Naive thymus-derived CD4-positive, alpha-beta T cell (primary cell): ENCODE results near the gene DUOXA1. TPM values are rescaled to one million over a fixed set of nuclear protein-coding genes. Genes with fewer than 3 reads are reported as not detected.

Experiments used
- ATAC-seq: fragments of 150-1000 bp; cut with Tn5 transposase; 2 replicates; pipeline ENCODE4 v1.10.0; 2021; ENCODE audit warnings: mild to moderate bottlenecking, moderate library complexity
- CTCF ChIA-PET: fragments of 350-600 bp; sonication (Branson Sonifier 250); formaldehyde crosslinking; loops from one replicate; lab custom pipeline; 2021; ENCODE audit warnings: antibody characterized with exemption; lab: Charles Lee
- POLR2A ChIA-PET: fragments of 350-600 bp; sonication (Branson Sonifier 250); formaldehyde crosslinking; loops from one replicate; lab custom pipeline; 2021; ENCODE audit warnings: antibody characterized with exemption, inconsistent platforms; lab: Charles Lee
- DNase-seq, 9 donors: peaks; one replicate each; pipeline versions ENCODE4 v3.0.0 to v3.0.0-alpha.2; 2020 to 2022; ENCODE audit warnings: mixed read lengths in 1 of 9
- H3K27ac ChIP-seq: one replicate; pipeline ENCODE4 v1.7.0; 2013; ENCODE audit warnings: mild to moderate bottlenecking, low read depth, low read length, moderate library complexity
- H3K27me3 ChIP-seq, 2 donors: one replicate each; pipeline ENCODE4 v1.7.0; 2013; ENCODE audit warnings: low read length in 2 of 2, mild to moderate bottlenecking in 2 of 2, moderate library complexity in 2 of 2; ENCODE audit not compliant: control insufficient read depth in 2 of 2, insufficient read depth in 2 of 2
- H3K36me3 ChIP-seq, 3 experiments: 1 replicate in 2 of 3; 2 replicates in 1 of 3; pipeline ENCODE4 v1.7.0; 2013; ENCODE audit warnings: low read length in 3 of 3, mild to moderate bottlenecking in 3 of 3, moderate library complexity in 1 of 3; ENCODE audit not compliant: insufficient read depth in 3 of 3, control insufficient read depth in 2 of 3
- H3K4me1 ChIP-seq, 2 donors: one replicate each; pipeline ENCODE4 v1.7.0; 2013; ENCODE audit warnings: low read length in 2 of 2, mild to moderate bottlenecking in 2 of 2, moderate library complexity in 1 of 2; ENCODE audit not compliant: control insufficient read depth in 2 of 2, insufficient read depth in 2 of 2
- H3K4me3 ChIP-seq: 2 replicates; pipeline ENCODE4 v1.7.0; 2013; ENCODE audit warnings: mild to moderate bottlenecking, low read length
- H3K9me3 ChIP-seq, 3 experiments: 1 replicate in 2 of 3; 2 replicates in 1 of 3; pipeline ENCODE4 v1.7.0; 2013; ENCODE audit warnings: low read length in 3 of 3; ENCODE audit not compliant: control insufficient read depth in 2 of 3
- H3K27ac Mint-ChIP-seq, 9 donors: one replicate each; pipeline ENCODE4 v1.8.0; 2020 to 2022; ENCODE audit warnings: mixed read lengths in 9 of 9, mild to moderate bottlenecking in 8 of 9, moderate library complexity in 5 of 9, inconsistent platforms in 2 of 9
- H3K27me3 Mint-ChIP-seq, 5 donors: one replicate each; pipeline ENCODE4 v1.8.0; 2021 to 2022; ENCODE audit warnings: mixed read lengths in 5 of 5, mild to moderate bottlenecking in 1 of 5
- H3K36me3 Mint-ChIP-seq, 5 donors: one replicate each; pipeline ENCODE4 v1.8.0; 2020 to 2022; ENCODE audit warnings: mixed read lengths in 5 of 5, mild to moderate bottlenecking in 3 of 5, inconsistent platforms in 1 of 5
- H3K4me1 Mint-ChIP-seq, 7 donors: one replicate each; pipeline ENCODE4 v1.8.0; 2020 to 2022; ENCODE audit warnings: mixed read lengths in 7 of 7, mild to moderate bottlenecking in 3 of 7, inconsistent platforms in 1 of 7
- H3K4me3 Mint-ChIP-seq, 10 donors: one replicate each; pipeline ENCODE4 v1.8.0; 2020 to 2022; ENCODE audit warnings: mild to moderate bottlenecking in 10 of 10, mixed read lengths in 10 of 10, moderate library complexity in 6 of 10, inconsistent platforms in 2 of 10
- H3K9me3 Mint-ChIP-seq, 11 donors: one replicate each; pipeline ENCODE4 v1.8.0; 2020 to 2022; ENCODE audit warnings: mixed read lengths in 11 of 11, mild to moderate bottlenecking in 4 of 11, inconsistent platforms in 1 of 11, moderate library complexity in 1 of 11
- intact Hi-C, 2 donors: fragments of 100-400 bp; cut with micrococcal nuclease; formaldehyde crosslinking; loops; one replicate each; pipeline ENCODE4 v1.15.1; 2023
- polyA plus RNA-seq, 2 donors: library from polyadenylated mRNA; unstranded; fragments of 300-500 nt; fragmentation: Illumina TruSeq; gene quantifications; one replicate each; pipeline ENCODE4 v1.2.3, GENCODE V29; 2021
- total RNA-seq, 6 experiments: library from RNA in 5 of 6; stranded (reverse) in 5 of 6; gene quantifications; 1 replicate in 5 of 6; 2 replicates in 1 of 6; pipeline ENCODE4 v1.2.3 and lab custom pipeline; 2021 to 2026

The DUOXA1 gene
- total and polyA plus RNA-seq, 7 experiments from 2014 or later = 0.22 to 0.51 (median 0.49) TPM; not detected in 4

DNA sequence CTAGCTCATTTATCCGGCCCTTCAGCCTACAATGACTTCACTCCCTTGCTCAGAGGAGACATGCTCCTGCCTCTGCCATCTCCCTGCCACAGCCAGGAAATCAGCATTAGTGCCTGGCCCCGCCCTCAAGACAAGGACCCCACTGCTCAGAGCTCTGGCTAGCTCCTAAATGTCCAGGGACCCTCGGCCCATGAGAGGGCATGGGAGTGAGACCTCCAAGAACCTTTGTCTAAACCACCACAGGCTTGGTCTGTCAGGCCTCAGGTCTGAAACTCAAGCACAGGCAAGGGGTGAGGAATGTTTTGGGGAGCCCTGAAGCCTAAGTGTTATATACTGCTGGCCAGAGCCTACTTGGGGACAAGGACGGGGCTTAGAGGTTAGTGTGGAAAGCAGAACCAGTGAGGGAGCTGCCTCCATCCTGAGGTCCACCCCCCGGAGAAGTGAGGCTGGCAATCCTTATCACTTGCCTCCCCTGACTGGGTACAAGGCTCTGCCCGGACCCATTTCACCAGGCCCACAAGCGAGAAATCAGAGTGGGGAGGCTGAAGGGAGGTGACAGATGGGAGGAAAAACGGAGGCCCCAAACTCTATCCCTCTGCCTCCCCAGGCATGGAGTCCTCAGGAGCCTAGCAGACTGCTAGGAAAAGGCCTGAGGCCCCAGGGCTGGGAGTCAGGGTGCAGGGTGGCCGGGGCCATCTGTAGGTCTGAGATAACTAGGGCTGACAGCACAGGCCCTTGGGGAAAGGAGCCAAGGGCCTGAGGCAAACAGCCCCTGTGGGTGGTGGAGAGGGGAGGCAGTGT, 39.3 kb upstream of the DUOXA1 start:
- Mint-ChIP-seq H3K36me3 (no peaks in the 10 kb centered on the region), H3K9me3 (no peaks in the 10 kb centered on the region), H3K27ac (peak overlapping the region in 8 of 9 donors; percentile 4 to 89 (median 72)), H3K4me3 (peak overlapping the region in 4 of 10 donors; percentile 13 to 71 (median 42)), H3K4me1 (peaks cover 0 to 24% (median 17%) of the 10 kb centered on the region in 7 donors), H3K27me3 (no peaks in the 10 kb centered on the region)
- intact Hi-C loops = no loop called here
- H3K4me1 ChIP-seq = peaks cover 10 to 13% of the 10 kb centered on the region in 2 donors
- H3K36me3 ChIP-seq = no peaks in the 10 kb centered on the region
- H3K9me3 ChIP-seq = no peaks in the 10 kb centered on the region
- H3K4me3 ChIP-seq = no peak overlapping the region
- H3K27ac ChIP-seq = peak overlapping the region; percentile 95
- ATAC-seq (no peak), DNase-seq (no peak)
- CTCF ChIA-PET = interaction anchor here (0.6 to 1.7 kb wide), 7 partner anchors 9 to 1910 kb away, joined by 3 to 7 read pairs (median 5); no protein-coding TSS in a partner anchor
- no peaks in the 10 kb centered on the region for H3K27me3 ChIP-seq
- POLR2A ChIA-PET = interaction anchor here (1.4 to 7.3 kb wide), 4 partner anchors 12 to 233 kb away, joined by 3 to 77 read pairs (median 14); a partner anchor contains a TSS

DNA sequence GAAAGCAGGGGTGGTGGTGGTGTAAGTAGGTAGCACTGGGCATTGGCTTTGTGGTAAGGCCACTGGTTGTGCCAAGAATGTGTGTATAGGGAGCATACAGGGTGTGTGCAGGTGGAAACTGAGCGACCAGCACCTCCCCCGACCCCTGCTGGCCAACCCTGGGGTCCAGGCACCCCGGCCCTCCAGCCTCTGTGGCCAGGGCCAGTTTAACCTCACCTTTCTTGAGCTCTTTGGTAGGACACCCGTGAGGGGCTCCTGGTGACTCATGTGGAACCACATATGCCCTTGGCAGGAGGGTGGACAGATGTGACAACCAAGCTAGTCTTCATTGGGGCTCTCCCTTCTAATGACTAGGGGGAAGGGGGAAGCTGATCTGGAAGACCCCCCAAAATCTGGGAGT, 38.6 kb upstream of the DUOXA1 start:
- H3K9me3 Mint-ChIP-seq = no peaks in the 10 kb centered on the region
- H3K4me1 Mint-ChIP-seq = peaks cover 0 to 26% (median 18%) of the 10 kb centered on the region in 7 donors
- POLR2A ChIA-PET = interaction anchor here (0.6 to 7.3 kb wide), 6 partner anchors 13 to 286 kb away, joined by 3 to 77 read pairs (median 14); a partner anchor contains a TSS
- Histone ChIP-seq H3K4me1 (peaks cover 10 to 13% of the 10 kb centered on the region in 2 donors), H3K27ac (peak overlapping the region; percentile 95), H3K9me3 (no peaks in the 10 kb centered on the region), H3K36me3 (no peaks in the 10 kb centered on the region), H3K4me3 (no peak overlapping the region), H3K27me3 (no peaks in the 10 kb centered on the region)
- H3K27ac Mint-ChIP-seq = peak overlapping the region in 7 of 9 donors; percentile 66 to 87 (median 83)
- H3K36me3 Mint-ChIP-seq = no peaks in the 10 kb centered on the region
- no peaks in the 10 kb centered on the region for H3K27me3 Mint-ChIP-seq
- intact Hi-C loops = no loop called here
- DNase-seq (no peak), ATAC-seq (no peak)
- CTCF ChIA-PET = interaction anchor here (0.6 to 1.7 kb wide), 11 partner anchors 8 to 1909 kb away, joined by 3 to 7 read pairs (median 4); a partner anchor contains a TSS
- peak overlapping the region in 4 of 10 donors; percentile 16 to 77 (median 72) for H3K4me3 Mint-ChIP-seq

DNA sequence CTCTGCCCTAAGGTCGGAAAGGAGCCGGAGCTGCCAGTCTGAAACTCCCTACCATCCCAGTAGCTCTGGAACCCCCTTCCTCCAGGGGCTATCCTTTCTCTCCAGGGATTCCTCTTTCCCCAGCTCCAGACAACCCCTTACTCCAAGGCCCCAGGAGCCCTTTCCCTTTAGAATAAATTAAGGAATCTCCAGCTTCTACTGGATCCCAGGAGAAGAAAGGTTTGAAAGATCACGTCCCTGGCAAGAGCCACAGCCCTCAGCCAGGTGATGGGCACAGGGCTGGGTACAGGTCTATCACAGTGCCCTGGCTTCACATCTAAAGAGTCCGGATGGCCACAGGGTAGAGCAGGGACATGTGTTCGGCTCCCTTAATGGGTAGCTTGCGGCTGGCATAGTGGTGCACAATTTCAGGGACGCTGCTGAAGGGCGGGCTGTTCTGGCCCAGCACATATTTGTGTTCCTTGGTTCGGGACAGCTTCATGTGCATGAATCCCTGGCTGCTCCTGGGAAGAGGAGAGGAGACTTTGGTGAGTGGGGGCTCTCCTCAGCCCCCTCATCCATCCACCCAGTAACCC, 38.0 kb upstream of the DUOXA1 start:
- Mint-ChIP-seq H3K27me3 (no peaks in the 10 kb centered on the region), H3K36me3 (no peaks in the 10 kb centered on the region), H3K27ac (peak overlapping the region; percentile 62 to 92 (median 83)), H3K4me3 (peak overlapping the region; percentile 62 to 86 (median 74)), H3K4me1 (peaks cover 0 to 30% (median 18%) of the 10 kb centered on the region in 7 donors), H3K9me3 (no peaks in the 10 kb centered on the region)
- peak overlapping the region; percentile 70 for H3K4me3 ChIP-seq
- no peaks in the 10 kb centered on the region for H3K27me3 ChIP-seq
- H3K4me1 ChIP-seq = peaks cover 10 to 13% of the 10 kb centered on the region in 2 donors
- no peaks in the 10 kb centered on the region for H3K9me3 ChIP-seq
- intact Hi-C loops = loop anchor here (1.0 to 2.0 kb wide), 9 partner anchors 21 to 420 kb away; partner anchors contain the start of gene BLOC1S6 (in 1 of the 2)
- H3K27ac ChIP-seq = peak overlapping the region; percentile 95
- POLR2A ChIA-PET = interaction anchor here (0.6 to 7.3 kb wide), 11 partner anchors 13 to 419 kb away, joined by 3 to 77 read pairs (median 3); partner anchors contain the start of gene BLOC1S6
- DNase-seq = no peak
- no peaks in the 10 kb centered on the region for H3K36me3 ChIP-seq
- ATAC-seq = no peak
- CTCF ChIA-PET = interaction anchor here (0.8 to 1.7 kb wide), 11 partner anchors 9 to 235 kb away, joined by 3 to 9 read pairs (median 4); a partner anchor contains a TSS

DNA sequence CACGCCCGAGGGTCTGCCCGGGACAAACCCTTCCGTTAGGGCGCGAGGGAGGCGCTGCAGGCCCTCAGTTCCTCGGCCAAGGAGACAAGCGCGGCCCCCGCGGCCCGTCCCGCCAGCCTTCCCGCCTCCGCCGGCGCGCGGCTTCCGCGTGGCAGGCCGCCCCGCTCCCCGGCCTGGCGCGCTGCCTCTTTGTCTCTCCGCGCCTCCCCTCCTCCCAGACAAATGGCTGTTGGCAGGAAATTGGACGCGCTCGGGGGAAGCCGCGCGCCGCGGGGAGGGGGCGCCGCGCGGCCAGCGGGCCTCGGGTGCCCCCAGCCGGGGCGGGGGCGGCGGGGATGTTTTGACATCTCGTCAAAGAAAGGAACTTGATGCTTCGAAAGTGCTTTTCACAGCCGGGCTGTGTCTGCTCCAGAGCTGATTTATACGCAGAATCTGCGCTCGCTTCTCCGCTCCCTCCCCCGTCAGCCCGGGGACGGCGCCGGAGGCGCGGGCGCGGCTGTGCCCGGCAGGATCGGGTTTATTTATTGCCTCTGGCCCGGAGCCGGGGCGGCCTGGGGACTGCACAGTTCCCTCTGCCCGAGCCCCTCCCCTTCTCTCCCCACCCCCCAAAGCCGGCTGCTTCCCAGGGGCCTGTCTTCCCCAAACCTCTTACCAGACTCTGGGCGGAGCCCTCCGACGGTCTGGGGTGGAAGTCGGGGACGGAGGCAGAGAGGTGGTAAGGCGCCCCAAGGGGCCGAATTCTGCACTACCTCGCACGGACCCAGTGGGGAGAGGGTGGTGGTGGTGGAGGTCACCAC, 37.4 kb upstream of the DUOXA1 start:
- ChIA-PET POLR2A (interaction anchor here (0.6 to 7.3 kb wide), 10 partner anchors 14 to 420 kb away, joined by 3 to 77 read pairs (median 4); partner anchors contain the start of gene BLOC1S6), CTCF (interaction anchor here (0.8 to 1.7 kb wide), 9 partner anchors 9 to 235 kb away, joined by 3 to 9 read pairs (median 4); a partner anchor contains a TSS)
- Histone ChIP-seq H3K36me3 (no peaks in the 10 kb centered on the region), H3K4me3 (peak overlapping the region; percentile 70), H3K9me3 (no peaks in the 10 kb centered on the region), H3K4me1 (peaks cover 10 to 13% of the 10 kb centered on the region in 2 donors), H3K27ac (peak overlapping the region; percentile 95), H3K27me3 (no peaks in the 10 kb centered on the region)
- peak overlapping the region; percentile 62 to 86 (median 74) for H3K4me3 Mint-ChIP-seq
- intact Hi-C loops = loop anchor here (1.0 to 2.0 kb wide), 9 partner anchors 21 to 420 kb away; partner anchors contain the start of gene BLOC1S6 (in 1 of the 2)
- DNase-seq (peak; percentile 58 to 82 (median 78)), ATAC-seq (peak; percentile 95)
- H3K4me1 Mint-ChIP-seq = peaks cover 0 to 31% (median 18%) of the 10 kb centered on the region in 7 donors
- H3K27me3 Mint-ChIP-seq = no peaks in the 10 kb centered on the region
- H3K27ac Mint-ChIP-seq = peak overlapping the region; percentile 62 to 92 (median 83)
- no peaks in the 10 kb centered on the region for H3K36me3 Mint-ChIP-seq
- H3K9me3 Mint-ChIP-seq = peaks cover 0 to 1% (median 0%) of the 10 kb centered on the region in 11 donors

DNA sequence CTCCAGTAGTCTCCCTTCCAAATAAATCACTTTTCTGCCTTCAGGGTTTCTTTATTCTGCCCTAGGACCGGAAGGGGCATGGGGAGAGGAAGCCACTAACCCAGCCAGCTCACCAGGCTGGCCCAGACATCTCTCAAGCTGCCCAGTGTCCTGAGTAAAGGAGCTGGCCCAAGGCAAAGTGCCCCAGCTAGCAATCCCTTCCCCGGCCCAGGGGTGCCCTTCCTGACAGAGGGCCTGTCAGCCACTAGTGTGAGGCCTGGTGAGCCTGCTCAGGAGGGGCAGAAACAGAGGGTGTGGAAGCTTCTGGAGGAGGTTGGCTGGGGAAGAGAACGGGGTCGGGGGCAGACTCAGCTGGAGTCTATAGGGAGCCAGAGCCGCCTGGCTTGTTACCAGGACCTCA, 35.9 kb upstream of the DUOXA1 start:
- H3K27ac ChIP-seq = peak overlapping the region; percentile 95
- H3K27me3 Mint-ChIP-seq = no peaks in the 10 kb centered on the region
- ChIA-PET POLR2A (interaction anchor here (0.9 to 7.3 kb wide), 5 partner anchors 24 to 367 kb away, joined by 3 to 77 read pairs (median 4); a partner anchor contains a TSS), CTCF (interaction anchor here (2.7 to 4.5 kb wide), 2 partner anchors 14 to 234 kb away, joined by 15 to 36 read pairs; no protein-coding TSS in a partner anchor)
- DNase-seq (no peak), ATAC-seq (no peak)
- H3K36me3 ChIP-seq = no peaks in the 10 kb centered on the region
- no peaks in the 10 kb centered on the region for H3K9me3 ChIP-seq
- H3K4me3 Mint-ChIP-seq = peak overlapping the region; percentile 66 to 87 (median 74)
- peaks cover 10 to 13% of the 10 kb centered on the region in 2 donors for H3K4me1 ChIP-seq
- H3K27ac Mint-ChIP-seq = peak overlapping the region; percentile 70 to 91 (median 86)
- H3K9me3 Mint-ChIP-seq = peaks cover 0 to 2% (median 0%) of the 10 kb centered on the region in 11 donors
- H3K4me1 Mint-ChIP-seq = peaks cover 4 to 31% (median 18%) of the 10 kb centered on the region in 7 donors
- H3K27me3 ChIP-seq = no peaks in the 10 kb centered on the region
- H3K4me3 ChIP-seq = no peak overlapping the region
- H3K36me3 Mint-ChIP-seq = peaks cover 0 to 3% (median 0%) of the 10 kb centered on the region in 5 donors
- intact Hi-C loops = no loop called here
